Activated B cell treated with CpG ODN at 0.5 μM for 24 hours (primary cell): ENCODE data around the gene BPIFB1. TPM values are rescaled to one million over a fixed set of nuclear protein-coding genes. Genes with fewer than 3 reads are reported as not detected.

Experiments
- ATAC-seq: fragments of 200-7000 bp; cut with Tn5 transposase; one replicate; pipeline ENCODE4 v1.10.0; 2021; ENCODE audit warnings: low read depth, mild to moderate bottlenecking, moderate library complexity
- CTCF ChIA-PET: fragments of 350-600 bp; sonication (Branson Sonifier 250); formaldehyde crosslinking; loops from one replicate; lab custom pipeline; 2021; ENCODE audit warnings: antibody characterized with exemption; lab: Charles Lee
- POLR2A ChIA-PET: fragments of 350-600 bp; sonication (Branson Sonifier 250); formaldehyde crosslinking; loops from one replicate; lab custom pipeline; 2021; ENCODE audit warnings: antibody characterized with exemption; lab: Charles Lee
- DNase-seq: peaks from one replicate; pipeline ENCODE4 v3.0.0; 2022
- H3K27ac Mint-ChIP-seq: one replicate; pipeline ENCODE4 v1.8.0; 2020; ENCODE audit warnings: mixed read lengths
- H3K27me3 Mint-ChIP-seq: one replicate; pipeline ENCODE4 v1.8.0; 2021; ENCODE audit warnings: mixed read lengths
- H3K36me3 Mint-ChIP-seq: one replicate; pipeline ENCODE4 v1.8.0; 2021; ENCODE audit warnings: low read depth, mixed read lengths
- H3K4me1 Mint-ChIP-seq: one replicate; pipeline ENCODE4 v1.8.0; 2021; ENCODE audit warnings: mixed read lengths
- H3K4me3 Mint-ChIP-seq: one replicate; pipeline ENCODE4 v1.8.0; 2020; ENCODE audit warnings: mild to moderate bottlenecking, mixed read lengths
- H3K9me3 Mint-ChIP-seq: one replicate; pipeline ENCODE4 v1.8.0; 2020; ENCODE audit warnings: mixed read lengths
- CTCF ChIP-seq: fragments of 200-600 bp; IDR thresholded peaks from one replicate; pipeline ENCODE4 v1.8.0; 2022; ENCODE audit warnings: antibody characterized with exemption, mild to moderate bottlenecking
- intact Hi-C: fragments of 100-400 bp; cut with micrococcal nuclease; formaldehyde crosslinking; loops from one replicate; pipeline ENCODE4 v1.15.1; 2024
- total RNA-seq: library from RNA; stranded (reverse); gene quantifications from 2 replicates; pipeline ENCODE4 v1.2.3, GENCODE V29; 2022

BPIFB1 gene
- total RNA-seq, 1 donor from 2014 or later = not detected

GRCh38 chr20:33312583-33312982, 29.6 kb downstream of the BPIFB1 start:
- H3K27me3 Mint-ChIP-seq = peaks cover 3% of the 10 kb centered on the region
- DNase-seq (no peak), ATAC-seq (no peak)
- intact Hi-C loops = no loop called here
- ChIA-PET CTCF (no interaction called here), POLR2A (no interaction called here)
- no peak overlapping the region for H3K27ac Mint-ChIP-seq
- H3K36me3 Mint-ChIP-seq = no peaks in the 10 kb centered on the region
- no peaks in the 10 kb centered on the region for H3K4me1 Mint-ChIP-seq
- H3K9me3 Mint-ChIP-seq = no peaks in the 10 kb centered on the region
- H3K4me3 Mint-ChIP-seq = no peak overlapping the region
- no peak for TF ChIP-seq CTCF

DNA sequence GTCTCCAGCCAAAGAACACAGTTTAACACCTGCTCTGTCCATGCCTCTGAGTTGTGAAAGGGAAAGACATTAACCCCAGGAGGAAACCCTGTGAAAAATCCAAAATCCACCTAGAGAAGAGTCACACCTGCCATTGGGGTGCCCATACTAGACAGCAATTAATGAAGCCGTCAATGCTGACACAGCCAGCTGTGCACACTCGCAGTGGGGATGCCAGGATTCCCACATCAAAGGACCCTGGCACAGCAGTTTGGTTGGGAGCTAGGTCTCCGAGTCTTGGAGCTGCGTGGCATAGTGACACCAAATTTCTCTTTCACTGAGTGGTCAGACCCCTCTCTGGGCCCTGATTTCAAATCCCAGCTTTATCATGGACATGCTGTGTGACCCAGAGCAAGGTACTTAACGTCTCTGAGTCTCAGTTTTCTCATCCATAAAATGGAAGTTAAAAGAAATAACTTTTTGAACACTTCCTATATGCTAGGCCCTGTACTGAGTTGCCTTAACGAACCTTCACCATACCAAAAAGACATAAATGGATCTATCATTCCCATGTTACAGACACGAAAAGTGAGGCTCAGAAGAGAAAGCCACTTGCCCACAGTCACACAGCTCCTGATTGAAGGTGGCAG, 30.8 kb downstream of the BPIFB1 start:
- intact Hi-C loops = no loop called here
- Mint-ChIP-seq H3K4me1 (no peaks in the 10 kb centered on the region), H3K36me3 (no peaks in the 10 kb centered on the region), H3K9me3 (no peaks in the 10 kb centered on the region), H3K27me3 (peaks cover 5% of the 10 kb centered on the region), H3K27ac (no peak overlapping the region), H3K4me3 (no peak overlapping the region)
- ATAC-seq (no peak), DNase-seq (no peak)
- TF ChIP-seq CTCF = no peak
- ChIA-PET POLR2A (no interaction called here), CTCF (no interaction called here)

DNA sequence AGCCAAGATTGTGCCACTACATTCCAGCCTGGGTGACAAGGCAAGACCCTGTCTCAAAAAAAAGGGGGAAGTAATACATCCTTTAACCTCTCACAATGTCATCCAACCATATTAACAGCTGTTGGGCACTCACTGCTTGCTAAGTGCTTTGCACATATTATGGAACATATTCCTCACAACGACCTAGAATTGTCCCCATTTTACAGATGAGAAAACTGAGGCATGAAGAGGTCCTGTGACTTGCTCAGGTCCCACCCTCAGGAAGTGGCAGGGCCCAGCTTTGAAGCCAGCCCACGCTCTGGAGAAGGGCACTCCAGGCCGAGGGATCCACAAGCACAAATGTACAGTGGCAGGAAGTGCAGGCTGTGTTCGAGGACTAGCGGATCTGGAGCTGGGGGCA, 33.3 kb downstream of the BPIFB1 start:
- H3K9me3 Mint-ChIP-seq = no peaks in the 10 kb centered on the region
- no peak overlapping the region for H3K27ac Mint-ChIP-seq
- CTCF ChIA-PET = no interaction called here
- no peaks in the 10 kb centered on the region for H3K4me1 Mint-ChIP-seq
- DNase-seq (no peak), ATAC-seq (no peak)
- intact Hi-C loops = no loop called here
- no peak for TF ChIP-seq CTCF
- H3K36me3 Mint-ChIP-seq = no peaks in the 10 kb centered on the region
- H3K27me3 Mint-ChIP-seq = peaks cover 19% of the 10 kb centered on the region
- H3K4me3 Mint-ChIP-seq = no peak overlapping the region
- POLR2A ChIA-PET = no interaction called here

DNA sequence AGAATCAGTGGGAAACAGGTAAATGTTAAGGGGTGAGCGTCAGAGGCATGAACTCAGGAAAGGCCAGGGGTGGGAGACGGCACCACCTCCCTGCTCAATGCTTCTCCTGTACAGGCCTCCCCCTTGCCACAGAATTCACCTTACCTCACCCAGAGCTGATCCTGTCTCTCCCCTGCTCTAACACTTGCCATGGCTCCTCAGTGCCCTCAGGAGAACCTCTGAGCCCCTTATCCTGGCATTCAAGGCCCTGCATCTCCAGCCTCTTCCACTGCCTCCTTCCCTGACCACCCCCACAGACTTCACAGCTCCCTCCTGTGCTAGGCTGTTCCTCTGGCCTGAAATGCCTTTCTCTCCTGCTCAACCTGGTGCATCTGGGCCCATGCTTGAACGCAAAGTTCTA, 33.9 kb downstream of the BPIFB1 start:
- H3K27ac Mint-ChIP-seq = no peak overlapping the region
- ChIA-PET POLR2A (no interaction called here), CTCF (no interaction called here)
- TF ChIP-seq CTCF = no peak
- intact Hi-C loops = no loop called here
- no peak for ATAC-seq
- no peak overlapping the region for H3K4me3 Mint-ChIP-seq
- H3K9me3 Mint-ChIP-seq = no peaks in the 10 kb centered on the region
- no peaks in the 10 kb centered on the region for H3K4me1 Mint-ChIP-seq
- peaks cover 19% of the 10 kb centered on the region for H3K27me3 Mint-ChIP-seq
- H3K36me3 Mint-ChIP-seq = no peaks in the 10 kb centered on the region
- DNase-seq = no peak

GRCh38 chr20:33317424-33318095, 34.5 kb downstream of the BPIFB1 start:
- Mint-ChIP-seq H3K36me3 (no peaks in the 10 kb centered on the region), H3K4me1 (no peaks in the 10 kb centered on the region), H3K9me3 (no peaks in the 10 kb centered on the region), H3K27me3 (peaks cover 25% of the 10 kb centered on the region), H3K27ac (no peak overlapping the region), H3K4me3 (no peak overlapping the region)
- TF ChIP-seq CTCF = no peak
- no peak for DNase-seq
- CTCF ChIA-PET = no interaction called here
- POLR2A ChIA-PET = no interaction called here
- no peak for ATAC-seq
- intact Hi-C loops = no loop called here
